GM18951 (cell line): ENCODE measurements around the gene SHISAL1.

Experiments
- POLR2A ChIP-seq: IDR thresholded peaks from 4 replicates; pipeline ENCODE4 v1.6.1; 2011; ENCODE audit warnings: mild to moderate bottlenecking; ENCODE audit not compliant: insufficient read length, insufficient read depth; ENCODE audit errors: extremely low read depth
- in situ Hi-C: fragments of 300-500 bp; cut with MboI; formaldehyde crosslinking; loops from one replicate; pipeline ENCODE4 v1.12.0; 2022; ENCODE audit warnings: low sequenced_read_pairs, mixed read lengths, inconsistent platforms; ENCODE audit not compliant: unreplicated experiment

Gene SHISAL1

GRCh38 chr22:44337678-44338004, 24.9 kb upstream of the SHISAL1 start:
- TF ChIP-seq POLR2A: no peak
- in situ Hi-C loops: no loop called here

GRCh38 chr22:44336962-44337677, 24.4 kb upstream of the SHISAL1 start:
- in situ Hi-C loops: no loop called here
- no peak for TF ChIP-seq POLR2A

GRCh38 chr22:44335903-44336803, 23.4 kb upstream of the SHISAL1 start:
- in situ Hi-C loops: no loop called here
- no peak for TF ChIP-seq POLR2A

- TF ChIP-seq POLR2A: no peak
- in situ Hi-C loops: no loop called here
These were observed 22.5 kb upstream of the SHISAL1 start for GRCh38 chr22:44335066-44335839.

- TF ChIP-seq POLR2A: no peak
- in situ Hi-C loops: no loop called here
These were observed 21.3 kb upstream of the SHISAL1 start for GRCh38 chr22:44333847-44334635.

- no peak for TF ChIP-seq POLR2A
- in situ Hi-C loops: no loop called here
These were observed 20.2 kb upstream of the SHISAL1 start for GRCh38 chr22:44332946-44333345.

GRCh38 chr22:44331881-44332714, 19.3 kb upstream of the SHISAL1 start:
- TF ChIP-seq POLR2A: no peak
- in situ Hi-C loops: no loop called here

GRCh38 chr22:44330744-44331660, 18.3 kb upstream of the SHISAL1 start:
- in situ Hi-C loops: no loop called here
- TF ChIP-seq POLR2A: no peak

- no peak for TF ChIP-seq POLR2A
- in situ Hi-C loops: no loop called here
These were observed 17.5 kb upstream of the SHISAL1 start for GRCh38 chr22:44330188-44330743.

GRCh38 chr22:44329179-44329796, 16.5 kb upstream of the SHISAL1 start:
- in situ Hi-C loops: no loop called here
- no peak for TF ChIP-seq POLR2A
